Stimulated activated CD4-positive, alpha-beta T cell treated with anti-CD3 and anti-CD28 coated beads, Interleukin-12 subunit alpha, Interleukin-12 subunit beta, amount 100 ng/mL, for 48 hours (primary cell): ENCODE results near the gene B3GNT9.
A peak's percentile ranks its signal among the peaks of the same experiment; 100 is the strongest.

Source experiments
- DNase-seq, 3 donors: peaks; one replicate each; pipeline ENCODE4 v3.0.0-alpha.2; 2020; ENCODE audit warnings: low read depth in 2 of 3, low spot score in 1 of 3

B3GNT9 gene

GRCh38 chr16:67169642-67170167 lies 18.9 kb upstream of the B3GNT9 start:
- no peak for DNase-seq

GRCh38 chr16:67169011-67169451 lies 18.2 kb upstream of the B3GNT9 start:
- no peak for DNase-seq

GRCh38 chr16:67167588-67167987 lies 16.8 kb upstream of the B3GNT9 start:
- DNase-seq = no peak

GRCh38 chr16:67166598-67167168 lies 15.9 kb upstream of the B3GNT9 start:
- no peak for DNase-seq

- DNase-seq = no peak
Measured at GRCh38 chr16:67166110-67166547, 15.3 kb upstream of the B3GNT9 start.

- no peak for DNase-seq
Measured at GRCh38 chr16:67165121-67166078, 14.6 kb upstream of the B3GNT9 start.

GRCh38 chr16:67164599-67165061 lies 13.8 kb upstream of the B3GNT9 start, which contains the start of gene HSF4:
TSS of gene HSF4 (plus strand) at chr16:67164745. CDS start at chr16:67164812, 67 bp downstream.
- DNase-seq = no peak

GRCh38 chr16:67163999-67164558 lies 13.3 kb upstream of the B3GNT9 start:
- DNase-seq = no peak

GRCh38 chr16:67163164-67163998 lies 12.6 kb upstream of the B3GNT9 start:
- no peak for DNase-seq

- DNase-seq = no peak
Measured at GRCh38 chr16:67162506-67163163, 11.8 kb upstream of the B3GNT9 start.

- no peak for DNase-seq
Measured at GRCh38 chr16:67161595-67162058, 10.8 kb upstream of the B3GNT9 start.

GRCh38 chr16:67158637-67159600 lies 8.1 kb upstream of the B3GNT9 start:
- DNase-seq = peak; percentile 75 to 79 (median 78)

- no peak for DNase-seq
Measured at GRCh38 chr16:67157892-67158635, 7.3 kb upstream of the B3GNT9 start.

- DNase-seq = no peak
Measured at GRCh38 chr16:67157106-67157748, 6.4 kb upstream of the B3GNT9 start.

GRCh38 chr16:67156143-67156844 lies 5.5 kb upstream of the B3GNT9 start:
- DNase-seq = no peak

- DNase-seq = peak in 2 of 3 donors; percentile 69 to 78
Measured at GRCh38 chr16:67155295-67156142, 4.7 kb upstream of the B3GNT9 start.
